Forelimb muscle (tissue), 1 donor: ENCODE data around the gene SLCO3A1. TPM values are rescaled to one million over a fixed set of nuclear protein-coding genes. Genes with fewer than 3 reads are reported as not detected.
A peak's percentile ranks its signal among the peaks of the same experiment; 100 is the strongest.

Source experiments
- DNase-seq: peaks from one replicate; pipeline ENCODE4 v3.0.0-alpha.2; 2013; ENCODE audit warnings: low read depth
- polyA plus RNA-seq: library from polyadenylated mRNA; unstranded; fragments of 120-200 nt; gene quantifications from one replicate; pipeline ENCODE4 v1.2.1, GENCODE V29; 2013; ENCODE audit not compliant: insufficient read length

SLCO3A1 gene
- polyA plus RNA-seq, 1 donor: 4.0 TPM

- peak; percentile 48 for DNase-seq
These were observed 245.4 kb downstream of the SLCO3A1 start for GRCh38 chr15:92098869-92099268.

- DNase-seq: no peak
These were observed 246.8 kb downstream of the SLCO3A1 start for GRCh38 chr15:92100301-92100700.

- no peak for DNase-seq
These were observed 247.2 kb downstream of the SLCO3A1 start for GRCh38 chr15:92100751-92101150.

- no peak for DNase-seq
These were observed 248.3 kb downstream of the SLCO3A1 start for GRCh38 chr15:92101708-92102394.

GRCh38 chr15:92102395-92102755, 248.9 kb downstream of the SLCO3A1 start:
- DNase-seq: no peak

GRCh38 chr15:92104072-92104471, 250.6 kb downstream of the SLCO3A1 start:
- no peak for DNase-seq

GRCh38 chr15:92105611-92106010, 252.1 kb downstream of the SLCO3A1 start:
- DNase-seq: no peak

- DNase-seq: no peak
These were observed 254.0 kb downstream of the SLCO3A1 start for GRCh38 chr15:92107510-92107909.

GRCh38 chr15:92109191-92109873, 255.8 kb downstream of the SLCO3A1 start:
- DNase-seq: no peak

GRCh38 chr15:92111291-92111690, 257.8 kb downstream of the SLCO3A1 start:
- no peak for DNase-seq

GRCh38 chr15:92111751-92112150, 258.2 kb downstream of the SLCO3A1 start:
- no peak for DNase-seq

GRCh38 chr15:92112180-92112579, 258.7 kb downstream of the SLCO3A1 start:
- no peak for DNase-seq

GRCh38 chr15:92112711-92113110, 259.2 kb downstream of the SLCO3A1 start:
- DNase-seq: no peak

- no peak for DNase-seq
These were observed 260.3 kb downstream of the SLCO3A1 start for GRCh38 chr15:92113832-92114231.

GRCh38 chr15:92115834-92116233, 262.3 kb downstream of the SLCO3A1 start:
- DNase-seq: no peak

GRCh38 chr15:92116330-92116729, 262.8 kb downstream of the SLCO3A1 start:
- no peak for DNase-seq

- DNase-seq: peak; percentile 16
These were observed 263.8 kb downstream of the SLCO3A1 start for GRCh38 chr15:92117261-92117731.

- no peak for DNase-seq
These were observed 264.8 kb downstream of the SLCO3A1 start for GRCh38 chr15:92118162-92118935.

GRCh38 chr15:92118936-92119325, 265.4 kb downstream of the SLCO3A1 start:
- no peak for DNase-seq

GRCh38 chr15:92120094-92120795, 266.7 kb downstream of the SLCO3A1 start:
- no peak for DNase-seq

GRCh38 chr15:92121047-92121446, 267.5 kb downstream of the SLCO3A1 start:
- DNase-seq: no peak

- DNase-seq: no peak
These were observed 268.8 kb downstream of the SLCO3A1 start for GRCh38 chr15:92122259-92122658.
